Measurements from ENCODE around the gene TSC22D4. TPM values are rescaled to one million over a fixed set of nuclear protein-coding genes. Genes with fewer than 3 reads are reported as not detected.

The TSC22D4 gene
- total and polyA plus RNA-seq, 9 of the 15 experiments (the other 6 are each of a cell fraction or from before 2014, with no cell fraction given): 0.37 to 107 (median 28.7) TPM

DNA sequence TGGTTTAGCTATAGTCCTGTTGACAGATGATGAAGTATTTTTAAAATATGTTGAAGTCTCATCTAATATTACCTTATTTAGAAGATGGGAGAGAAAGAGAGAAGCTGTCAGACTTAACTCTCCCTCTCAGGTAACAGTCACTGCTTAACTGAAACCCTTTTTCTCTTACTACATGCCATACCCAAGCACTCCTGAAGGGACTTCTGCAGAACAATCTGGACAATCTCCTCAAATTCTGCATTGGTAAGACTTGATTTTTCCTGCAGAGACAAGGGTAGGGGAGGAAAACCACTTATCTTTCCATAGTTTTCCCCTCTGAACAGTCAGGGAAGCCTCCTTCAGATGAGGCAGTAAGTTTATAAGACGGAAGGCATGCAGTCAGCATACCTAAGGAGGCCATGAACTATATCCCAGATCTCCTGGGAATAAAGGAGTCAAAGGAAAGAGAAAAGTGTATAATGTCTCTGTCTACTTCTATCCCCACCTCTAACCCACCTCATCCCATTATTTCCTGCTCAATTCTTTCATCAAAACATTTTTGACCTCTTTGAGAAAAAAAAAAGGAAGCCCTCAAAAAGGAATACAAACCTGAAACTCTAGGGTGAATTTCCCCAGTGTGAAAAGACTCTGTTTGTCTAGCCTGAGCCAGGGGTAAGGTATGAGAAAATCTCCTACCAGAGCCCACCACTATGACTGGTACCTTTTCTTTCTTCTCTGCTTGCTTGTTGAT, 59.9 kb downstream of the TSC22D4 start:
- Histone ChIP-seq H3K9me1 (ENCODE audit: control insufficient read depth, insufficient read depth, low read length) (no peaks in the 10 kb centered on the region), H3K4me2 (ENCODE audit: insufficient read depth, low read length) (no peak overlapping the region), H3K4me1 (replicated peaks in 1 of 2; ENCODE audit: control insufficient read depth in 2 of 2, insufficient read depth in 2 of 2, low read length in 2 of 2) (no peaks in the 10 kb centered on the region), H3K9me3 (replicated peaks; ENCODE audit: control insufficient read depth, insufficient read depth, low read depth, low read length) (no peaks in the 10 kb centered on the region), H2AFZ (ENCODE audit: low read depth, low read length) (no peak overlapping the region), H3K4me3 (no peak overlapping the region), H3K27ac (ENCODE audit: extremely low read depth, low read depth, low read length) (no peak overlapping the region), H3K79me2 (ENCODE audit: control insufficient read depth, insufficient read depth, low read length) (no peaks in the 10 kb centered on the region), H4K20me1 (replicated peaks; ENCODE audit: control insufficient read depth, insufficient read depth, low read length) (no peaks in the 10 kb centered on the region), H3K27me3 (ENCODE audit: control insufficient read depth in 2 of 2, insufficient read depth in 2 of 2, low read length in 2 of 2) (no peaks in the 10 kb centered on the region), H3K36me3 (ENCODE audit: control insufficient read depth, insufficient read depth, low read length) (no peaks in the 10 kb centered on the region), H3K9ac (ENCODE audit: insufficient read depth in 1 of 2, low read depth in 2 of 2, low read length in 2 of 2) (no peak overlapping the region)
- CTCF ChIA-PET (ENCODE audit: low intra/inter-chr PET ratio): interaction anchor here (0.6 kb wide), 1 partner anchor 897 kb away, joined by 4 read pairs; no protein-coding TSS in a partner anchor
- intact Hi-C loops (cut with micrococcal nuclease): no loop called here
- in situ Hi-C loops (cut with MboI): no loop called here
- 43% methylated on average over 1 of the region's 1 CpG for WGBS (ENCODE audit: insufficient coverage, low coverage, missing lambda C conversion rate)
- BruUV-seq (replicated peaks): no TSS peak
- POLR2A ChIA-PET: interaction anchor here (3.5 kb wide), 1 partner anchor 10 kb away, joined by 25 read pairs; the partner anchor contains the start of genes MEPCE and ZCWPW1
- peak; percentile 72 for ATAC-seq
- DNase-seq (ENCODE audit: extremely low read depth in 1 of 4, low spot score in 3 of 4): no peak
- FAIRE-seq: peak; percentile 23
- no peak for TF ChIP-seq CLOCK (CRISPR knock-in tag; IDR thresholded peaks at IDR 0.05; ENCODE audit: borderline replicate concordance)
- no peak for TF ChIP-seq ZNF551 (CRISPR knock-in tag; IDR thresholded peaks at IDR 0.05)
- TF ChIP-seq SMAD2 (IDR thresholded peaks at IDR 0.05; ENCODE audit: low read depth, low read length): no peak
- TF ChIP-seq PTBP1 (IDR thresholded peaks at IDR 0.05; ENCODE audit: low read depth, low read length): no peak
- TF ChIP-seq, protein P1, sequence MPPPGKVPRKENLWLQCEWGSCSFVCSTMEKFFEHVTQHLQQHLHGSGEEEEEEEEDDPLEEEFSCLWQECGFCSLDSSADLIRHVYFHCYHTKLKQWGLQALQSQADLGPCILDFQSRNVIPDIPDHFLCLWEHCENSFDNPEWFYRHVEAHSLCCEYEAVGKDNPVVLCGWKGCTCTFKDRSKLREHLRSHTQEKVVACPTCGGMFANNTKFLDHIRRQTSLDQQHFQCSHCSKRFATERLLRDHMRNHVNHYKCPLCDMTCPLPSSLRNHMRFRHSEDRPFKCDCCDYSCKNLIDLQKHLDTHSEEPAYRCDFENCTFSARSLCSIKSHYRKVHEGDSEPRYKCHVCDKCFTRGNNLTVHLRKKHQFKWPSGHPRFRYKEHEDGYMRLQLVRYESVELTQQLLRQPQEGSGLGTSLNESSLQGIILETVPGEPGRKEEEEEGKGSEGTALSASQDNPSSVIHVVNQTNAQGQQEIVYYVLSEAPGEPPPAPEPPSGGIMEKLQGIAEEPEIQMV (tag; conservative IDR thresholded peaks at IDR 0.05; ENCODE audit: low read depth): no peak
- TF ChIP-seq, protein P2, sequence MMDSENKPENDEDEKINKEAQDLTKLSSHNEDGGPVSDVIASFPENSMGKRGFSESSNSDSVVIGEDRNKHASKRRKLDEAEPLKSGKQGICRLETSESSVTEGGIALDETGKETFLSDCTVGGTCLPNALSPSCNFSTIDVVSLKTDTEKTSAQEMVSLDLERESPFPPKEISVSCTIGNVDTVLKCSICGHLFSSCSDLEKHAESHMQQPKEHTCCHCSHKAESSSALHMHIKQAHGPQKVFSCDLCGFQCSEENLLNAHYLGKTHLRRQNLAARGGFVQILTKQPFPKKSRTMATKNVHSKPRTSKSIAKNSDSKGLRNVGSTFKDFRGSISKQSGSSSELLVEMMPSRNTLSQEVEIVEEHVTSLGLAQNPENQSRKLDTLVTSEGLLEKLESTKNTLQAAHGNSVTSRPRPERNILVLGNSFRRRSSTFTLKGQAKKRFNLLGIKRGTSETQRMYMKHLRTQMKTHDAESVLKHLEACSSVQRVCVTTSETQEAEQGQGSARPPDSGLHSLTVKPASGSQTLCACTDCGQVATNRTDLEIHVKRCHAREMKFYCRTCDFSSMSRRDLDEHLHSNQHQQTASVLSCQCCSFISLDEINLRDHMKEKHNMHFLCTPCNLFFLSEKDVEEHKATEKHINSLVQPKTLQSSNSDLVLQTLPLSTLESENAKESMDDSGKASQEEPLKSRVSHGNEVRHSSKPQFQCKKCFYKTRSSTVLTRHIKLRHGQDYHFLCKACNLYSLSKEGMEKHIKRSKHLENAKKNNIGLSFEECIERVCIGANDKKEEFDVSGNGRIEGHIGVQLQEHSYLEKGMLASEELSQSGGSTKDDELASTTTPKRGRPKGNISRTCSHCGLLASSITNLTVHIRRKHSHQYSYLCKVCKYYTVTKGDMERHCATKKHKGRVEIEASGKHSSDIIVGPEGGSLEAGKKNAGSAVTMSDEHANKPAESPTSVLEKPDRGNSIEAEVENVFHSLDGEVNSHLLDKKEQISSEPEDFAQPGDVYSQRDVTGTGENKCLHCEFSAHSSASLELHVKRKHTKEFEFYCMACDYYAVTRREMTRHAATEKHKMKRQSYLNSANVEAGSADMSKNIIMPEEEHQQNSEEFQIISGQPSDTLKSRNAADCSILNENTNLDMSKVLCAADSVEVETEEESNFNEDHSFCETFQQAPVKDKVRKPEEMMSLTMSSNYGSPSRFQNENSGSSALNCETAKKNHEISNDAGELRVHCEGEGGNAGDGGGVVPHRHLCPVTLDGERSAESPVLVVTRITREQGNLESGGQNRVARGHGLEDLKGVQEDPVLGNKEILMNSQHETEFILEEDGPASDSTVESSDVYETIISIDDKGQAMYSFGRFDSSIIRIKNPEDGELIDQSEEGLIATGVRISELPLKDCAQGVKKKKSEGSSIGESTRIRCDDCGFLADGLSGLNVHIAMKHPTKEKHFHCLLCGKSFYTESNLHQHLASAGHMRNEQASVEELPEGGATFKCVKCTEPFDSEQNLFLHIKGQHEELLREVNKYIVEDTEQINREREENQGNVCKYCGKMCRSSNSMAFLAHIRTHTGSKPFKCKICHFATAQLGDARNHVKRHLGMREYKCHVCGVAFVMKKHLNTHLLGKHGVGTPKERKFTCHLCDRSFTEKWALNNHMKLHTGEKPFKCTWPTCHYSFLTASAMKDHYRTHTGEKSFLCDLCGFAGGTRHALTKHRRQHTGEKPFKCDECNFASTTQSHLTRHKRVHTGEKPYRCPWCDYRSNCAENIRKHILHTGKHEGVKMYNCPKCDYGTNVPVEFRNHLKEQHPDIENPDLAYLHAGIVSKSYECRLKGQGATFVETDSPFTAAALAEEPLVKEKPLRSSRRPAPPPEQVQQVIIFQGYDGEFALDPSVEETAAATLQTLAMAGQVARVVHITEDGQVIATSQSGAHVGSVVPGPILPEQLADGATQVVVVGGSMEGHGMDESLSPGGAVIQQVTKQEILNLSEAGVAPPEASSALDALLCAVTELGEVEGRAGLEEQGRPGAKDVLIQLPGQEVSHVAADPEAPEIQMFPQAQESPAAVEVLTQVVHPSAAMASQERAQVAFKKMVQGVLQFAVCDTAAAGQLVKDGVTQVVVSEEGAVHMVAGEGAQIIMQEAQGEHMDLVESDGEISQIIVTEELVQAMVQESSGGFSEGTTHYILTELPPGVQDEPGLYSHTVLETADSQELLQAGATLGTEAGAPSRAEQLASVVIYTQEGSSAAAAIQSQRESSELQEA (IDR thresholded peaks at IDR 0.05; ENCODE audit: low read depth): no peak
- TF ChIP-seq GATAD2B (IDR thresholded peaks at IDR 0.05; ENCODE audit: borderline replicate concordance): no peak
- no peak for TF ChIP-seq MCM3 (IDR thresholded peaks at IDR 0.05)
- no peak for TF ChIP-seq ZNF121 (CRISPR knock-in tag; conservative IDR thresholded peaks at IDR 0.05)
- TF ChIP-seq ZNF3 (CRISPR knock-in tag; IDR thresholded peaks at IDR 0.05): no peak

Measured in K562 (cell line).